Measurements from ENCODE around the gene ADRA2B.

Gene ADRA2B

DNA sequence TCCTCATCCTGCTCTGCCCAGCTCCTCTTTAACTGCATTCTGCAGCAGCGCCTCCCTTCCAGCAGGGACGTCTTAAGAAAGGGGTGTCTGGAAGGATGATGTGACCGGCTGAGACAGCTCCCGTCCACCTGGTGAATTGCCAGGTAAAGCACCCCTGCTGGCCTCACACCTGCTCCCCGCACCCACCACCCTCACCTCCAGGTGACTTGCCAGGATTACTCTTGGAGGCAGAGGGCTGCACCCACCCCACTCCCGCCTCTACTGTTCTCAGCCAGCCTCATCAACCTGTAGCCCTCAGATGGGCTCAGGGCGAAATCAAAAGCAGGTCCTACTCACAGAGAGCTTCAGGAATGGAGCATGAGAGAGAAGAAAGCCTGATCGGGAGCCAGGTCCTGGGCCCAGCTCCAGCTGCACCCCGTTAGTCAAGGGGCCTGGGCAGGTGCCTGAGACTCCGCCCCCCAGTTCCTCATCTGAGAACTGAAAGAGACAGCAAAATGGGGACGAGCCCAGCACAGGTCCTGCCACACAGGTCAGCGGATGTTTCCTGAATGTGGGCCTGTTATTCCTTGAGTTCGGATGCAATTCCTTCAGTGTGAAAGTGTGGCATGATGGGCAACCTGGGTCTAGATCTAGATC lies 5.6 kb downstream of the ADRA2B start:
- DNase-seq (ENCODE audit: low read depth, low spot score), result no peak
- H3K4me3 ChIP-seq (ENCODE audit: low read depth, low read length), result no peak overlapping the region
- TF ChIP-seq, protein P1, sequence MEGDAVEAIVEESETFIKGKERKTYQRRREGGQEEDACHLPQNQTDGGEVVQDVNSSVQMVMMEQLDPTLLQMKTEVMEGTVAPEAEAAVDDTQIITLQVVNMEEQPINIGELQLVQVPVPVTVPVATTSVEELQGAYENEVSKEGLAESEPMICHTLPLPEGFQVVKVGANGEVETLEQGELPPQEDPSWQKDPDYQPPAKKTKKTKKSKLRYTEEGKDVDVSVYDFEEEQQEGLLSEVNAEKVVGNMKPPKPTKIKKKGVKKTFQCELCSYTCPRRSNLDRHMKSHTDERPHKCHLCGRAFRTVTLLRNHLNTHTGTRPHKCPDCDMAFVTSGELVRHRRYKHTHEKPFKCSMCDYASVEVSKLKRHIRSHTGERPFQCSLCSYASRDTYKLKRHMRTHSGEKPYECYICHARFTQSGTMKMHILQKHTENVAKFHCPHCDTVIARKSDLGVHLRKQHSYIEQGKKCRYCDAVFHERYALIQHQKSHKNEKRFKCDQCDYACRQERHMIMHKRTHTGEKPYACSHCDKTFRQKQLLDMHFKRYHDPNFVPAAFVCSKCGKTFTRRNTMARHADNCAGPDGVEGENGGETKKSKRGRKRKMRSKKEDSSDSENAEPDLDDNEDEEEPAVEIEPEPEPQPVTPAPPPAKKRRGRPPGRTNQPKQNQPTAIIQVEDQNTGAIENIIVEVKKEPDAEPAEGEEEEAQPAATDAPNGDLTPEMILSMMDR (IDR thresholded peaks at IDR 0.05; ENCODE audit: low read depth, low read length), result no peak
- in situ Hi-C loops (cut with HindIII; ENCODE audit: low sequenced_read_pairs), result no loop called here

GRCh38 chr2:96109931-96110511 lies 6.3 kb downstream of the ADRA2B start:
- no peak overlapping the region for H3K4me3 ChIP-seq (ENCODE audit: low read depth, low read length)
- in situ Hi-C loops (cut with HindIII; ENCODE audit: low sequenced_read_pairs), result no loop called here
- DNase-seq (ENCODE audit: low read depth, low spot score), result no peak
- TF ChIP-seq, protein P1 (IDR thresholded peaks at IDR 0.05; ENCODE audit: low read depth, low read length), result no peak

DNA sequence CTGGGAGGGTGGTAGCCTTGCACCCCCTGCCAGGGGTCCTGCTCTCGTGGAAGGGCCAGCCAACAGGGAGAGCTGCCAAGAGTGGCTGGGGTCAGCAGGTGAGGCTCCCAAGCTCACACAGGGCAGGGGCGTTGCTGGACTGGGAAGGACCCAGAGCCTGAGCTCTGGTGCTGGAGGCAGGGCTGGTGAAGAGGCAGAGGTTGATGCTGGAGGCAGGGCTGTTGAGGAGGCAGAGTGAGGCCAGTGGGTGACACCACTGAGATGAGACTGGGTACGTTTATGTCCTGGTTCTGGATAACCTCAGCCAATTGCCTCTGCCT lies 7.0 kb downstream of the ADRA2B start:
- no peak overlapping the region for H3K4me3 ChIP-seq (ENCODE audit: low read depth, low read length)
- TF ChIP-seq, protein P1 (IDR thresholded peaks at IDR 0.05; ENCODE audit: low read depth, low read length), result no peak
- DNase-seq (ENCODE audit: low read depth, low spot score), result no peak
- in situ Hi-C loops (cut with HindIII; ENCODE audit: low sequenced_read_pairs), result no loop called here

DNA sequence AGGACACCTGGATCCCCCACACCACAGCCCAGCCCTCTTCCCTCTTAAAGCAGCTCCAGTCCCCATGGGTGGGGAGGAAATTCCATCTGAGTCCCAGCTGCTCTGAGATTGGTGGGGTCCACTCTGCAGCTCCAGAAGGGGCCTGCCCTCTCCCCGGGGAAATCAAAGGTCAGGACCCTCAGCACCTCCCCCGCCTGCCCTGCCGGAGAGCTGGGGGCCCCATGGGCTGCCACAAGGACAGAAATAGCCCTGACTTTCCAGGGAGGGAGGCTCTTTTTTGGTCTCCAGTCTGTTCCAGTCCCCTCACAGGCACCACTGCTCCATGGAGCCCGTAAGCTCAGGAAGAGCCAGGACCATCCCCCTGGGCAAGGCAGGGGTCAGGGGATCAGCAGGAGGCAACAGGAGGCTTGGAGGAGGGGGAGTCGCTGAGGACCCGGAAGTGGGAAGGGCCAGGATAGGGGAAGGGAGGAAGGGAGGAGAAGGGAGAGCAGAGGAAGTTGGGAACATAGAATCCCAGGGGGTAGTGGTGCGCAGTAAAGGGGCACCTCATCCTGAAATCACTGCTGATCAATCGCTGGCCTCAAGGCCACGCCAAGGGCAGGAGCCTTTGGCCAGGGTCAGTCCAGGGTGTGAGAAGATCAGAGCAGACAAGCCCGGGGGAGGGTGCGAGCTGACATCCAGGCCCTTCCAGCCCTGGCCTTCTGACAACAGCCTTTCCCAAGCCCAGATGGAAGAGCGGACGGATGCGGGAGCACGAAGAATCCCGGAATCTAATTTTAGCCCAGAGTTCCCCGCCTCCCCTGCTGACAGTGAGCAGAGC lies 7.6 kb downstream of the ADRA2B start:
- TF ChIP-seq, protein P1 (IDR thresholded peaks at IDR 0.05; ENCODE audit: low read depth, low read length), result no peak
- no peak overlapping the region for H3K4me3 ChIP-seq (ENCODE audit: low read depth, low read length)
- in situ Hi-C loops (cut with HindIII; ENCODE audit: low sequenced_read_pairs), result no loop called here
- no peak for DNase-seq (ENCODE audit: low read depth, low spot score)

DNA sequence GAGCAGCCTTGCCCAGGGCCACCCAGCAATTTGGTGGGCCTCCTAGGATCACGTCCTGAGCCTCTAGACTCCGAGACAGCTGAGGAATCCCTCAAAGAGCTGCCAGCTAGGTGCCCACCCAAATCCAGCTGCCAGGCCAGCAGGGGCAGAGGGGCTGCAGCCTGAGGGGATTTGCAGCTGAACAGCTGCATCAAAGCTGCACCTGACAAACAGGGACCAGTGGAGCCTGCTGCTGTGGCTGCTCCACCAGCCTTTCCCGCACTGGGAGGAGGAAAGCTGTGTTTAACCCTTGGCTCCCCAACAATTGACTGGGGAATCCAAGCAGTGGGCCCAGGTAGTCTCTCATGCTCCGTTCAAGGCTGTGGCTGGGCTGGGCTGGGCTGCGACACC lies 8.2 kb downstream of the ADRA2B start:
- TF ChIP-seq, protein P1 (IDR thresholded peaks at IDR 0.05; ENCODE audit: low read depth, low read length), result no peak
- no peak overlapping the region for H3K4me3 ChIP-seq (ENCODE audit: low read depth, low read length)
- no peak for DNase-seq (ENCODE audit: low read depth, low spot score)
- in situ Hi-C loops (cut with HindIII; ENCODE audit: low sequenced_read_pairs), result no loop called here

DNA sequence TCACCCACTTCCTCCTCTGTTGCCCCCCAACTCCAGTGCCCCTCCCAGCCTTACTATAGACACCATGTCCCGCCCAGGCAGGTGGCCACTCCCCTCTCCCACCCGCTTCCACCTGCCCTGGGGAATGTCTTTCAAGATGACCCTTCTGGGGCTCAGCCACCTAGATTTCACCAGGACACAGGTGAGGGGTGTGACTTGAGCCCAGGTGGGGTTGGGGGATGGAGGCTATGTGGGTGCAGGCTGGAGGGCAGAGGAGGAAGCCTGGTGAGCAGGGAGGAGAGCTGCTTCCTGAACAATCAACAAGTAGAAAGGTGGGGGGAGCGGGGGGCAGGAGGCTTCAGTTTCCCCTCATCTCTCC lies 8.7 kb downstream of the ADRA2B start:
- DNase-seq (ENCODE audit: low read depth, low spot score), result no peak
- H3K4me3 ChIP-seq (ENCODE audit: low read depth, low read length), result no peak overlapping the region
- TF ChIP-seq, protein P1 (IDR thresholded peaks at IDR 0.05; ENCODE audit: low read depth, low read length), result no peak
- in situ Hi-C loops (cut with HindIII; ENCODE audit: low sequenced_read_pairs), result no loop called here
